ENCODE data around the gene ZBP1.

ZBP1 gene

DNA sequence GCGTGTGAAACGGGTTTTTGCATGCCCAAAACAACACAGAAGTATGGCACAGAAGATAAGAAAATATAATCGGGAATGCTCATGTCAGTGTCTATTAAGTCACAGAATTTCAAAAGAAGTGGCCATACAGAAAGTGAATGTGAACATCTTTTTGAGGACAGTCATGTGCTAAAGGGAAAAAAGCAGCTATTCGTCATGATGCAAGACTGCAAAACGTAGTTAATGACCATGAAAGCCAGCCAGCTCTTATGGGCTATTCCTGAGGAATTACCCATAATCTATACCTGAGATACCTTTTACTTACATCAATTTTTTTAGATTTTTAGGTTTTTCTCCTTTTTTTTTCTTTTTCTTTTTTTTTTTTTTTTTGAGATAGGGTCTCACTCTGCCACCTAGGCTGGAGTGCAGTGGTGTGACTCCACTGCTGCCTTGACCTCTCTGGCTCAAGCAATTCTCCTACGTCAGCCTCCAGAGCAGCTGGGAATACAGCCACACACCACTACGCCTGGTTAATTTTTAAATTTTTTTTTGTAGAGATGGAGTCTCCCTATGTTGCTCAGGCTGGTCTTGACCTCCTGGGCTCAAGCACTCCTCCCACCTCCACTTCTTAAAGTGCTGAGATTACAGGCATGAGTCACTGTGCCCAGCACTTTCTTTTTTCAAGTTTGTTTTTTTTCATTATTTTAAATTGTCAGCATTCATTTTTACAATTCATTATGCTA is 18.1 kb upstream of the ZBP1 start:
- peak; percentile 29 for DNase-seq

DNA sequence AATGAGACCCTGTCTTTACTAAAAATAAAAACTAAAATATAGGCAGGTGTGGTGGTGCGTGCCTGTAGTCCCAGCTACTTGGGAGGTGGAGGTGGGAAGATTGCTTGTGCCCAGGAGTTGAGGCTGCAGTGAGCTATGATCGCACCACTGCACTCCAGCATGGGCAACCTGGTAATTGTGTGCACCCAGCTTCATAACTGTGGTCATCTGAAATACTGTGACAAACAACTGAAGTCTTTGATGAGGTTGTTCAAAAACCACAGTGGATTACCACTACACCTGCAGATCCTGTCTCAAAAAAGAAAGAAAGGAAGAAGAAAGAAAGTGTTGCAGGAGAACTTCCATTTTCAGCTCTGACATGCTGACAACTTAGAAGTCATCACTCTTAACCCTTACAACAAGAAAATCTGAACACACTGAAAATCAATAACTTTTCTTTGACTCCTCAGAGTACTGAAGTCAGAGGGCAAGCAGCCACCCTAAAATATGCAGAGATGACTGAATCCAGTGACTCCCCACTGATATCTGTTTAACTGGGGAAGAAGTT is 13.8 kb upstream of the ZBP1 start:
- peak; percentile 4 for DNase-seq

DNA sequence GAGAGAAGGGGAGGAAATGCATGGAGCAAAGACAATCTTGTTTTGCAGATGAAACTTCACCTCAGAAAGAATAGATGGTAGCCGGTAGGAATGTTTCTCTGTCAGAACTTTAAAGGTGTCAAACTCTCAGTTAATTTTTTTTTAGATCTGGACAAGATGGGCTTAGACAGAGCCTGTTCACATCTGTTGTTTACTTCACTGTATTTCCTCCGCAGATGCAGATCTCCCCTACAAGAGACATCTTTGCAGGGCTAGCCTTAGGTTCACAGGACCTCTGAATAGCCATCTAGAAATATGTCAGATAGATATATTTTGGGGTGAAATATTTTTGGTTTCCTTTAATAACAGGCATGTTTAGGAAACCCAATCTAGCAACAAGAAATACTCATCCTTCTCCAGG is 12.1 kb upstream of the ZBP1 start:
- peak; percentile 10 for DNase-seq

DNA sequence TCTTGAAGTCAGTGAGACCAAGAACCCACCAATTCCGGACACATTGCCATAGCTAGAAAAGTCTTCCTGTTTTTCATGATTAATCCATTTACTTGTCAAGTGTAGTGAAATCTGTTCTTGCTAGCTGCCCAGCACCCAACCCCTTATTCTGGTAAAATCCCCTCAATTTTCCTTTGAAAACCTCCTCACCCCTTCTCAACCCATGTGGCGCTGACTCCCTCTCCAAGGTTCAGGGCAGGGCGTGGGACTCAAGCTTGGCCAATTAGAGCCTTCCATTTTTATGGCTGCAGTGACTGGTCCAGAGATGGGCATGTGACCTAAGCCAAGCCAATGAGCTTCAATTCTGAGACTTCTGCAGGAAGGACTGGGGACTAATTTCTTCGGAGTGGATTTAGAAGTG is 9.8 kb upstream of the ZBP1 start:
- DNase-seq, result peak; percentile 13

DNA sequence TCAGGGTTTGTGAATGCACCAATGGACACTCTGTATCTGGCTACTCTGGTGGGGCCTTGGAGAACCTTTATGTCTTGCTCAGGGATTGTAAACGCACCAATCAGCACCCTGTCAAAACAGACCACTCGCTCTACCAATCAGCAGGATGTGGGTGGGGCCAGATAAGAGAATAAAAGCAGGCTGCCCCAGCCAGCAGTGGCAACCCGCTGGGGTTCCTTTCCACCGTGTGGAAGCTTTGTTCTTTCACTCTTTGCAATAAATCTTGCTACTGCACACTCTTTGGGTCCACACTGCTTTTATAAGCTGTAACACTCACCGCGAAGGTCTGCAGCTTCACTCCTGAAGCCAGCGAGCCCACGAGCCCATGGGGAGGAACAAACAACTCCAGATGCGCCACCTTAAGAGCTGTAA is 9.3 kb upstream of the ZBP1 start:
- DNase-seq, result peak; percentile 16

DNA sequence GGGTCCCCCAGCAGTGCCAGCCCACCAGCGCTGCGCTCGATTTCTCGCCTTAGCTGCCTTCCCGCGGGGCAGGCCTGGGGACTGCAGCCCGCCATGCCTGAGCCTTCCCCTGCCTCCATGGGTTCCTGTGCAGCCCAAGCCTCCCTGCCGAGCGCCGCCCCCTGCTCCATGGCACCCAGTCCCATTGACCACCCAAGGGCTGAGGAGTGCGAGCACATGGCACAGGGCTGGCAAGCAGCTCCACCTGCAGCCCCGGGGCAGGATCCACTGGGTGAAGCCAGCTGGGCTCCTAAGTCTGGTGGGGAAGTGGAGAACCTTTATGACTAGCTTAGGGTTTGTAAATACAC is 8.7 kb upstream of the ZBP1 start:
- peak; percentile 13 for DNase-seq

DNA sequence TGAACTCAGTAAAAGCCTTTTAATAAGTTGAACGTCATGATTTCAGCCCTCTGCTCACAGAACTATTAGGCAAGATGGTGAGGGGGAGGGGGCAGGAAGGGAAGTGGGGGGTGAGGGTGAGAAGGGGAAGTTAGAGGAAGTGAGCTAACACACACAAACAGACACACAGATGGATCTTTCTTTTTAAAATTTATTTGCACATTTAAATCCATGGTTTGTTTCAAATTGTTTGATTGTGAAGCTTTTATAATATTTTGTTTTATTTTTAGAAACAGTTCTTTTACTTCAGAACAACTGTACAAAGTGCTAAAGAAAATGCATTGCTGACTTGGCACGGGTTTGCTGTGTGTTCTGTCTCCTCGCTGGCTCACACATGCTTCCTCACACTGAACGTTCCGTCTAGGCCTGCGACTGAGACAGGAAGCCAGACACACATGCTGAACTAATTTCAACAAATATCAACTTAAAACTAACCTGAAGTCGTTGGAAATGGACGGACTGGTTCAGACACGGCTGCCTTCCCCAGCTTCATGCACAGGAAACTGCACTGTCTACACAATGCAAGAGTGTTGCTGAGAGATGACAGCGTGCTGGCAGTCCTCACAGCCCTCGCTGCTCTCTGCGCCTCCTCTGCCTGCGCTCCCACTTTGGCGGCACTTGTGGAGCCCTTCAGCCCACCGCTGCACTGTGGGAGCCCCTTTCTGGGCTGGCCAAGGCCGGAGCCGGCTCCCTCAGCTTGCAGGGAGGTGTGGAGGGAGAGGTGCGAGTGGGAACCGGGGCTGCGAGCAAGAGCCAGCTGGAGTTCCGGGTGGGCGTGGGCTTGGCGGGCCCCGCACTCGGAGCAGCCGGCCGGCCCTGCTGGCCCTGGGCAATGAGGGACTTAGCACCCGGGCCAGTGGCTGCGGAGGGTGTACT is 8.1 kb upstream of the ZBP1 start:
- DNase-seq, result peak; percentile 30

DNA sequence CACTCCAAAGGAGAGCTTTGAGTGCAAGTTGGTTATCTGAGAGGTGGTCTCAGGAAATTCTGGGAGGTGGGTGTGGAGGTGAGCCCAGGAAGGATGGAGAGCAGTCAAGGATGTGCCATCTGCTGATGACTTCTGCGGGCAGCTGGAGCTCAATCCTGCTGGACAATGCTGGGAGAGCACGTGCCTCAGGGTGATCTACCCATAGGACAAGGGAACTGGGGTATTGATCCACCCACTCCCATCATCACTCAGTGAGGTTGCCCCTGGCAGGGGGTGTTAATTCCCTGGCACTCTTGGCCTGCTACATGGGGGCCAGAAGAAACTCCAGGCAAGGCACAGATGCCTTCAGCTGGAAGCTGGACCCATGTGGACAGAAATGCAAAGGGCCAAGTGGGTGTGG is 7.1 kb upstream of the ZBP1 start:
- DNase-seq, result no peak

DNA sequence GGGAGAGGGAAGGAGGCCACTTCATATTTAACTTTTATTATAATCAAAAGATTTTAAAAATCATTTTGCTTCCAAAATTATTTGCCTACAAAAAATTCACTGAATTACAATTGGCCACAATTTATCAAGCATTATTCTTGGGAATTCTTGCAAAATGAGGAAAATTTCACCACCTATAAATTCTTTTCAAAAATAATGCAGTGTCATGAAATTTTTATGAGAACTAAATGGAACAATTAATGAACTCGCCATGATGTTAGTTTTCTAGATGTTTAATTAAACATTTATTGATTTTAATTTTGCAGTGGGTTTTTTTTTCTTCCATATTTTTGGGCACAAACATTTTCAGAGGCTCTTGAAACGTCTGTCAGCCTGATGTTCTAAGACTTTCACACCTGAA is 5.8 kb upstream of the ZBP1 start:
- no peak for DNase-seq

DNA sequence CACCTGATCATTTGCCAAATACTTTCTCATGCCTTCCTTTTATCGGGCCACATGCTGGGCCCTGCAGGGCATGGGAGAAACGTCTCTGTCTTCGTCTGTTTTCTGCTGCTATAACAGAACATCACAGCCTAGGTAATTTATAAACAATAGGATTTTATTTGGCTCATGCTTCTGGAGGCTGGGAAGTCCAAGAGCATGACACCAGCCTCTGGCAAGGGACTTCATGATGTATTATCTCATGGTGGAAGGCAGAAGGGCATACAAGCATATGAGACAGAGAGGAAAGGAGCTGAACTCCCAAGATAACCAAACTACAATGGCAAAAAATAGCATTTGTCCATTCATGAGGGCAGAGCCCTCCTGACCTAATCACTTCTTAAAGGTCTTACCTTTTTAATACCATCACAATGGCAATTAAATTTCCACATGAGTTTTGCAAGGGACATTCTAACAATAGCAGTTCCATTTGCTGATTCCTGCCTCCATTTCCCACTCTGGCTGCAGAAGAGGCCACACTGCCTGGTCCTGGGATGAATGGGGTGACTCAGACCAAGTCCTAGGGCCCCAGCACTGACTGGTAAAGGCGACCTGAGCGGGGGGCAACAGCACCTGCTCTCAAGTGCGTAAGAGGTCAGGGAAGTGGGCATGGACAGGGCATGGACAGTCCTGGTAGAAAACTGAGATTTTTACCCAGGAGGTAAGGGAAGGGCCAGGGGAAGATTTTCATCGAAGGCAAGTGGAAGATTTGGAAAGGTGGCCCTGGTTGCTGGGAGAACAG is 5.1 kb upstream of the ZBP1 start:
- DNase-seq, result peak; percentile 19

DNA sequence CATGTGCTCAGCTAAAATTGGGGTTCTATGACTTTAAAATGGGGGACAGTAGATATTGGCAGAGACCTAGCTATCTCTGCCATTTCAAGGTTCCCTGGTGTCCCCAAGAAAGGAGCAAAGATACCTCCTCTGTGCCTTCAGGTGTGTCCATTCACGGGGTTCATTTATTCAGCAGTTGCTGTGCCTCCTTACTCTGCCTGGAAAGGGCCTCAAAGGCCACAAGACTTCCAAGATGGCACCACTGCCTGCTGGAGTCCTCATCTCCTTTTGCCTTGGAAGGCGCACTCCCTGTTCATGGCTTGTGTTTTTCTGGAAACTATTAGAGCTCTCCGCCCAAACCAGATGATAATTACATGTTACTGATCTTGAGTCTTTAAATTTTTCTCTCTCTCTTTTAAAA is 3.9 kb upstream of the ZBP1 start:
- no peak for DNase-seq

DNA sequence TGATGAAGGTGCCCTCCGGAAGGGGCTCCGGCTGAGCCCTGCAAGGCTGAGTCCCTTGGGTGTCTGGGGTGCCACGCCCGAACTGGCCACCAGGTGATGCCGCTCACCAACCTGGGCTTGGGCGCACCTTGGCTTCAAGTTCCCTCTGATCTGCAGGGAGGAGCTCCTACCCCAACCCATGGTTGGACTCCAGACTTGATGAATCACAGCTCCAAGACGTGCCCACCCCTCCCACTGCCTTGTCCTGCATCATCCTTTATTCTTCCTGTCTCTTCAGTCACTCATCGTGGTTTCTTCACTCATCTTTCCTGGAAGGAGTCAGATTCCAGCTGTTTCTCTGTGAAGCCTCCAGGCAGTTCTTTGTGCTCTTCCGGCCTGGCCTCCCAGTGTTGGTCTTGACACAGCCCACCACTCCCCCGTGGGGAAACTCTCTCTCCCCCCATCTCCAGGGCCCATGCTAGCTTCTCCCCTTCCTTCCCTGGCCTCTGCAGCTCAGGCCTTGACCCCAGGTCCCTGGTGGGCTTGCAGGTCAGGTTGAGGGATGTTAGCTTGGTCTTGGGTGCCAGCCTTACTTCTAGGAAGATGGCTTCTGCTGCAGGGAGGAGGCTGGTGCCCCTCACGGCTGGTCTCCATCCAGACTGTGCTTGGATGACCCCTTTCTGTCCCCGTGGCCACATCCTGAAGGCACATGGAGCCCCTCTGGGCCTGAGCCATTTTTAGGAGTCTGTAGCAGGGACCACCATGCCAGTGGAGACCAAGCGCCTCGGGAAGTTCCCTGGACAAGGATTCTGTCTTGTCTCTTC is 2.6 kb upstream of the ZBP1 start:
- DNase-seq, result peak; percentile 92

DNA sequence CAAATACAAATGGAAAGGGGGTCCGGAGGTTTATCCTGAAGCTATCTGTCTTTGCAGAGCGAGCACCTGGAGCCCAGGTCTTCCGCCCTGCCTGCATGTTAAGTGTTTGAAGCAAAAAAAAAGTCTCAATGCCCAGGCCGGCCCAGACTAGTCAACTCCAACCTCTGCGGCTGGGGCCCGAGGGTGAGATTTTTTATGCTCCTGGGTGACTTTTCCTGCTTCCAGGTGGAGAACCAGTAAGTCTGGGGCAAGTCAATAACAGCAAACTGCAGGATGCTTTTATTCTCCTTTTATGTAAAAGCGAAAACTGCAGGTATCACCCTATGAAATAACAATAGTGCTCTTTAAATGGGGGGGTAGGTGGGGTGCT is 2.0 kb upstream of the ZBP1 start:
- no peak for DNase-seq

DNA sequence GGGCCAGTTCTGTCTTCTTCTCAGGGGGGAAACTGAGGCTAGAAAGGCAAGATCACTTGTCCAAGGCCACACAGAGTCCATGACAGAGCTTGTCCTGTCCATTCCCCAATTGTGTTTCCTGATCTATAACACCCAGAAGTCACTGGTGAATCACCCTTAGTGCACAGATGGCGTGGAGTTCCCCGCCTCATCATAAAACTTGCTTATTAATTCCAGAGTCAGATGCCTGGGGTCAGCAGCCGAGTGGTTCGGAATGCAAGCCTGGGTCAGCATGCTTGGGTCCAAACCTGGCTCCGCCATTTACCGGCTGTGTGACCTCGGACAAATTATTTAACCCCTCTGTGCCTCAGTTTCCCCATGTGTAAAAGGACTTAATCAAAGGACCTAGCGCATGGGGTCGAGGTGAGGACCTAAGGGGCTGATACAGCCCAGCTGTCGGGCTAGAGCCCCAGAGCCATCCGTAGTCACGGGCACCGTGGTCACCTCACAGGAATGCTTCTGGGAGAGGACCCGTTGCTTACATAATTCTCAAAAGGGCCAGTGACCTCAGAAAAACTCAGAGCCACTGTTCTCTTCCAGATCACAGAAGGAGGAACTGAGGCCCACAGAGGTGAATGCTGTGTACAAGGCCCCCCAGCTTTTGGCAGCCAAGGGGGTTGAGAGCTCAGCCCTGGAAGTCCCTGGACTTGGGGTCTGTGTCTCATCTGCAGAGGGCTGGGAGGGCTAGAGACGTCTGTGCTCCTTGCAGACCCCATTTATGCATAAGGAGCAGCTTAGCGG is 1.4 kb upstream of the ZBP1 start:
- peak; percentile 49 for DNase-seq

DNA sequence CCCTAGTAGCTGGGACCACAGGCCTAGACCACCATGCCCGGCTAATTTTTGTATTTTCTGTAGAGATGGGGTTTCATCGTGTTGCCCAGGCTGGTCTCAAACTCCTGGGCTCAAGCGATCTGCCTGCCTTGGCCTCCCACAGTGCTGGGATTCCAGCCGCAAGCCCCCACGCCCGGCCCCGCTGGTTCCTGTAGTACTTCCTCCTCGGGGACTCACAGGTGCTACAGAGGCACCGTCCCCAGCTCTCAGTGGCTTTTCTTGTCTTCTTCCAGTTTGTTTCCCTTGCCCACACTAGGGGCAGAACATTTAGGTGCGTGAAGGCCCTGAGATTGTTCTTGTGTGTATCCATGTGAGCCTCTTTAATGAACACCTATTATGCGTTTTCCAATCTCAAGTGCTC is 773 bp upstream of the ZBP1 start:
- peak; percentile 49 for DNase-seq

DNA sequence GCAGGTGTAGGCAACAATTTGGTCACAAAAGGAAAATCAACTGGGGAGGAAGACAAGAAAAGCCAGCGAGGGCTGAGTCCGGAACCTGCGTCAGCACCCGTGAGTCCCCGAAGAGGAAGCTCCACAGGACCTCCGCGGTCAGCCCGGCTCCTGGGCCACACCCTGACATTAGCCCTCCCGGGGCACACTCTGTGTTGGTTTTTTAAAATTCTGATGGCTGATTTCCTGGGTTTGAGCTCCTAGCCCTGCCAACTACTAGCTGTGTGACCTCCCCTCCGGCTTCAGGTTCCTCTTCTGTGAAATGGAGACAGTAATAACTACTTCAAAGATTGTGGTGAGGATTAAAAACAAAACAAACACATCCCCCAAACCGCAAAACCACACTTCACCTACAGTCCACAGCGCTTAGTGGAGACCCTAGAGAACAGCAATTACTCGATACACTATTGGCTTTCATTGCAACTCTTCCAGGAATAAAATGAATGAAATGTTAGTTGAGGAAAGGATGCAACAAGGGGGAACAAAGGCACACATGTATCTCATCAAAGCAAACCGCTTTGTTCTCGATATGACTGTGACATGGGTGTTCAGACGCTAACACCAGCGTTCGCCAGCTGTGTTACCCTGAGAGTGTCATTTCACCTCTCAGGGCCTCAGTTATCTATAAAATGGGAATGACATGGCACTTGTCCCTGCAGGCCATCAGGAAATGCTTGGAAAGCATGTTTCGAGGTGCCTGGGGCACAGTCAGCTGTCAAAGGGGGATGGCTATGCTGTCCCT is 985 bp downstream of the ZBP1 start:
- DNase-seq, result peak; percentile 36

DNA sequence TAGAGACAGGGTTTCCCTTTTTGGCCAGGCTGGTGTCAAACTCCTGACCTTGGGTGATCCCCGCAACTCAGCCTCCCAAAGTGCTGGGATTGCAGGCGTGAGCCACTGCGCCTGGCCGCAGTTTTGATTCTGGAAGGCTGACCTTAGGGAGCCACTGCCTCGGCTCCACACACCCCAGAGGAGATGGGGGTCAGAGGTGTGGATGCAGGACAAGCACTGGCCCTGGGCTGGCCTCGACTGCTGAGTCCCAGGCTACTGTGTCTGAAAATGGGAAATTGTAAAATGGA is 1.5 kb downstream of the ZBP1 start:
- peak; percentile 43 for DNase-seq

DNA sequence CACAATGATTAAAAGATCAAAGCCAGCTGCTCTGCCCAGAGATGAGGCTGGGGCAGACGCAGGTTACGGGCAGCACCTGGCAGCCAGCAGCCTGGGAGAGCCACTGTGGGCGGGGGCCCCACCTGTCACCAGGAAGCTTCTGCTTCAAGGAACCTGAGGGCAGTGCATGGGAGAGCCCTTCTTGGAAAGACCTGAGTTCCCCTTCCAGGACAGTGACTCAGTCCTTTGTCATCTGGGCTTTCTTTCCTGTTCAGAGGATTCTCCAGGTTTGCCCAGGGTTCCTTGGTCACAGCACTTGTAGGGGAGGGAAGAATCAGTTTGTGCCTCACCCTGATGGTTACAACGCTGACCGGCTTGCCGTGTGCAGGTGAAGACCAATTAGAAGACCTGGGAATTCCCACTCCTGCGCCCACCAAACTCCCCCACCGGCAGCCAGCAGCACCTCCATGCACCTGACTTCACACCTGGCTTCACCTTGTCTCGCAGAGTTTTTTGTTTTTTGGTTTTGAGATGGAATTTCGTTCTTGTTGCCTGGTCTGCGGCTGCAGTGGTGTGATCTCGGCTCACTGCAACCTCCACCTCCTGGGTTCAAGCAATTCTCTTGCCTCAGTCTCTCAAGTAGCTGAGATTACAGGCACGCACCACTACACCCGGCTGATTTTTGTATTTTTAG is 2.0 kb downstream of the ZBP1 start:
- DNase-seq, result peak; percentile 82

DNA sequence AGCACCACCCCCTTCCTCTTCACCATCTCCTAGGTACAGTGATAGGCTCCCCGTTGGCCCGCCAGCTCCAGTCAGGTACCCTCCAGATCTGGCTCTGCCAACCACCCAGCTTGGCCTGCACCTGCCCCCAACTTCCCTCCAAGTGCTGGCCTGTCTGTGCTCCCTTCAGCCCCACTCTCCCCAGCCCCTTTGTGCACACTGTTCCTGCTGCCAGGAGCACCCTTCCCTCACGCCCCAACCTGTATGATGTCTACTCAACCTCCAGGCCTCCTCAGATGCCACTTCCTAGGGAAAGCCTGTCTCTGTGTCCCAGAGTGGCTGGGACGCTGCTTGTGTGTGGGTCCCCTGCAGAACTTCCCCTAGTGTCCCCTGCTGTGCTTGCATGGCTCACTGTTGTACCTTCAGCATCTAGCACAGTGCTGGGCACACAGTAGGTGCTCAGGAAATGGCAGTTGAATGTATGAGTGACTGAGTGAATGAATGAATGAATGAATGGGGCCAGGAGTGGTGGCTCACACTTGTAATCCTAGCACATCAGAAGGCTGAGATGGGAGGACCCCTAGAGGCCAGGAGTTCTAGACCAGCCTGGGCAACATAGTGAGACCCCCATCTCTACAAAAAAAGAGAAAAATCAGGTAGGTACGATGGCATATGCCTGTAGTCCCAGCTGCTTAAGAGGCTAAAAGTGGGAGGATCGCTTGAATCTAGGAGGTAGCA is 3.0 kb downstream of the ZBP1 start:
- DNase-seq, result peak; percentile 38

Measured in islet precursor cell (in vitro differentiated cells).